Upper lobe of left lung (tissue), 6 donors: ENCODE measurements around the gene MXRA8. TPM values are rescaled to one million over a fixed set of nuclear protein-coding genes. Genes with fewer than 3 reads are reported as not detected.
"Not testable (repeated sequence)": the region's sequence is repeated elsewhere in the genome, so short reads cannot be mapped to it uniquely, and the experiment has no call there.

ENCODE experiments used
- ATAC-seq, 2 donors: fragments of 200-7000 bp; cut with Tn5 transposase; one replicate each; pipeline ENCODE4 v1.9.1; 2022; ENCODE audit warnings: mild to moderate bottlenecking in 2 of 2, moderate library complexity in 2 of 2; ENCODE audit not compliant: low FRiP score in 2 of 2
- DNase-seq, 2 donors: peaks; one replicate each; pipeline ENCODE4 v3.0.0-alpha.2; 2019 to 2020
- H3K27ac ChIP-seq, 4 donors: fragments of 200-600 bp; sonication (generic); one replicate each; pipeline ENCODE4 v1.5.1; 2016 to 2019
- H3K27me3 ChIP-seq, 4 donors: fragments of 200-600 bp; sonication (generic); one replicate each; pipeline ENCODE4 v1.5.1; 2017 to 2019
- H3K36me3 ChIP-seq, 4 donors: fragments of 200-600 bp; sonication (generic); one replicate each; pipeline ENCODE4 v1.5.1; 2016 to 2019
- H3K4me1 ChIP-seq, 4 donors: fragments of 200-600 bp; sonication (generic); one replicate each; pipeline ENCODE4 v1.5.1; 2018 to 2019
- H3K4me3 ChIP-seq, 4 donors: fragments of 200-600 bp; sonication (generic); one replicate each; pipeline ENCODE4 v1.5.1; 2017 to 2019; ENCODE audit warnings: mild to moderate bottlenecking in 2 of 4, moderate library complexity in 1 of 4
- H3K9me3 ChIP-seq, 4 donors: fragments of 200-600 bp; sonication (generic); one replicate each; pipeline ENCODE4 v1.5.1; 2018 to 2019
- CTCF ChIP-seq, 6 experiments: fragments of 450-650 bp in 4 of 6; fragments of 200-600 bp in 2 of 6; sonication (generic) in 2 of 6; IDR thresholded peaks; one replicate each; pipeline ENCODE4 v1.5.1; 2016 to 2019; ENCODE audit warnings: antibody characterized with exemption in 6 of 6
- EP300 ChIP-seq, 4 donors: sonication (generic); formaldehyde crosslinking; IDR thresholded peaks; one replicate each; pipeline ENCODE4 v1.5.1; 2017; ENCODE audit warnings: antibody characterized with exemption in 4 of 4, control low read depth in 2 of 4
- POLR2A ChIP-seq, 4 donors: fragments of 450-650 bp; IDR thresholded peaks; one replicate each; pipeline ENCODE4 v1.5.1; 2016 to 2017; ENCODE audit warnings: antibody characterized with exemption in 4 of 4, mild to moderate bottlenecking in 2 of 4
- POLR2AphosphoS5 ChIP-seq, 2 donors: sonication (generic); formaldehyde crosslinking; IDR thresholded peaks; one replicate each; pipeline ENCODE4 v1.5.1; 2017; ENCODE audit warnings: antibody characterized with exemption in 2 of 2
- WGBS, 2 donors: methylation state at CpG; one replicate each; pipeline ENCODE4 v1.1.5; 2017 to 2018; 5-methylcytosine and 5-hydroxymethylcytosine counted together
- total RNA-seq, 6 donors: library from RNA; depleted of rRNA in 4 of 6; stranded (reverse); fragments of >200 nt in 4 of 6; gene quantifications; one replicate each; pipeline versions ENCODE4 v1.1.0 to v1.2.1, GENCODE V29; 2016 to 2021
- donor health status: DM: no; HTN: no; CAD: no; lungs with moderate emphysema.
- donor health status: DM: no; HTN: yes; CAD: no; lungs with severe emphysema.

MXRA8 gene
- total RNA-seq, 6 donors from 2014 or later, result 23.9 to 137 (median 63.4) TPM

DNA sequence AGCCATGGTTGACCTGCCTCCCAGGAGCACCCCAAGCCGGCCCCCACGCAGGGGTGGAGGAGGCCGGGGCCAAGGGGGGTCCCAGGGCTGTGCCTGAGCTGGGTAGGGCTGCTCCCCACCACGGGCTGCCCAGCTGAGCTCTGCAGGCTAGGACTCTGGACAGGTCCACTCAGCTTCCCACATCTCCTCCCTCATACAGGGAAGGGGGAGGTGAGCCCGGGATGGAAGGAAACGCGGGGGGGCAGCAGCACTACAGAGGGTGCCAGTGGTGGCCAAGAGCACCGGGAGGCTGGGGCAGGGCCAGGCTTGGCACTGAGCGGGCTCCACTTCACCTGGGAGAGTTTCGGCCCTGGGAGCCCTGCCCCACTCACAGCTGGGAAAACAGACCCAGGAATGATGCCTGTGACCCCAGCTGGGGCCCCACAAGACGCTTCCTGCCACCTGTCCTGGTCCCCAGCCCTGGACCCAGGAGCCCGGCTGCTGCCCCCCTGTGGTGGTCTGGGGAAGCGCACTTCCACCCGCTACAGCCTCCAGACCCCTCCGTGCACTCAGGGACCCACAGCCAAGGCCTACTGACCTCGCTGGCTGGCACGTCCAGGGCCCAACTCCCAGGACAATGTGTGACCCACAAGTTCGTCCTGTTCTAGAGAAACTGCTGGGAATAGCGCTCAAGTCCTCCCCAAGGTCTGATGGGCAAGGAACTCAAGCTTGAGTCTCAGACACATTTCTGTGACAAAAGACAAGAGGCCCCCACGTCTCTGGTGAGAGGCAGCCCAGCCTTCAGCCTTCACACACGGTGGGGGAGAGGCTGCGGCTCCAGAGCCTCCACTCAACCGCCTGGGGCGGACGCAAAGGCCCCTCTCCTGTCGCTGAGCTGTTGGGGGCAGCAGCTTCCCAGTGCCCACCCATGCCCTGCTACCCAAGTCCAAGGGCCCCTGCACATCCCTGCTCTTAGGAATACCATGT, 13.7 kb upstream of the MXRA8 start:
- peak in 1 of 4 donors; percentile 10 for TF ChIP-seq POLR2A (IDR thresholded peaks at IDR 0.05)
- TF ChIP-seq POLR2AphosphoS5 (IDR thresholded peaks at IDR 0.05), result no peak
- TF ChIP-seq CTCF (IDR thresholded peaks at IDR 0.05), result peak; percentile 87 to 99 (median 90)
- H3K4me1 ChIP-seq, result peaks cover 28 to 44% (median 35%) of the 10 kb centered on the region in 4 donors
- 47% methylated on average over 13 to 17 of the region's 26 CpGs for WGBS, 2 donors
- no peaks in the 10 kb centered on the region for H3K27me3 ChIP-seq
- H3K27ac ChIP-seq, result peak overlapping the region in 2 of 4 donors; percentile 3 to 21
- H3K4me3 ChIP-seq, result no peak overlapping the region
- peaks cover 0 to 15% (median 9%) of the 10 kb centered on the region in 4 donors for H3K36me3 ChIP-seq
- ATAC-seq, result peak; percentile 69 to 77
- DNase-seq, result peak; percentile 68 to 95
- H3K9me3 ChIP-seq, result no peaks in the 10 kb centered on the region

- Histone ChIP-seq H3K27ac (peak overlapping the region in 2 of 4 donors; percentile 3 to 21), H3K9me3 (no peaks in the 10 kb centered on the region), H3K27me3 (no peaks in the 10 kb centered on the region), H3K4me1 (peaks cover 28 to 43% (median 35%) of the 10 kb centered on the region in 4 donors), H3K36me3 (peaks cover 0 to 15% (median 9%) of the 10 kb centered on the region in 4 donors), H3K4me3 (no peak overlapping the region)
- WGBS, 2 donors, result 59 to 68% methylated on average over 4 to 5 of the region's 12 CpGs
- ATAC-seq, result no peak
- TF ChIP-seq CTCF (IDR thresholded peaks at IDR 0.05) (no peak), POLR2A (IDR thresholded peaks at IDR 0.05) (no peak), POLR2AphosphoS5 (IDR thresholded peaks at IDR 0.05) (no peak), EP300 (IDR thresholded peaks at IDR 0.05) (no peak)
- DNase-seq, result peak in 1 of 2 donors; percentile 57
Observed at GRCh38 chr1:1371364-1371745, 13.0 kb upstream of the MXRA8 start.

- no peaks in the 10 kb centered on the region for H3K9me3 ChIP-seq
- no peak for TF ChIP-seq POLR2AphosphoS5 (IDR thresholded peaks at IDR 0.05)
- peak in 1 of 2 donors; percentile 76 for DNase-seq
- H3K27me3 ChIP-seq, result no peaks in the 10 kb centered on the region
- no peak overlapping the region for H3K27ac ChIP-seq
- H3K36me3 ChIP-seq, result peaks cover 0 to 15% (median 9%) of the 10 kb centered on the region in 4 donors
- ATAC-seq, result no peak
- H3K4me1 ChIP-seq, result peaks cover 25 to 38% (median 31%) of the 10 kb centered on the region in 4 donors
- no peak overlapping the region for H3K4me3 ChIP-seq
- WGBS, 2 donors, result 75 to 80% methylated on average over 2 to 12 of the region's 16 CpGs
Observed at GRCh38 chr1:1370771-1371300, 12.5 kb upstream of the MXRA8 start.

DNA sequence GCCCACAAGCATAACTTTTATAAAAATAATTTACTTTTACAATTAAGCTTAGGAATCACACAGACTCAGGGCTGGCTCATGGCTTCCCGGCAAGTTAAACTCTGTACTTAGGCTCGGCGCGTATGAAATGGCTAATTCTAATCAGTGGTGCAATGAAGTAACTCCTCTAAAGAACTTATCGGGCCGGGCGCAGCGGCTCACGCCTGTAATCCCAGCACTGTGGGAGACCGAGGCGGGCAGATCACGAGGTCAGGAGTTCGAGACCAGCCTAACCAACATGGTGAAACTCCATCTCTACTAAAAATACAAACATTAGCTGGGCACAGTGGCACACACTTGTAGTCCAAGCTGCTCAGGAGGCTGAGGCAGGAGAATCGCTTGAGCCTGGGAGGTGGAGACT, 11.7 kb upstream of the MXRA8 start:
- H3K27me3 ChIP-seq, H3K27ac ChIP-seq, H3K4me3 ChIP-seq, H3K9me3 ChIP-seq, ATAC-seq: not testable (repeated sequence)
- WGBS, 2 donors, result 82 to 92% methylated on average over 14 of the region's 14 CpGs
- H3K36me3 ChIP-seq, result peaks cover 0 to 15% (median 9%) of the 10 kb centered on the region in 4 donors
- peaks cover 24 to 35% (median 30%) of the 10 kb centered on the region in 4 donors for H3K4me1 ChIP-seq
- DNase-seq, result peak in 1 of 2 donors; percentile 54

- DNase-seq (no peak), ATAC-seq (no peak)
- 89 to 96% methylated on average over 5 of the region's 5 CpGs for WGBS, 2 donors
- no peak for TF ChIP-seq POLR2A (IDR thresholded peaks at IDR 0.05)
- no peak for TF ChIP-seq CTCF (IDR thresholded peaks at IDR 0.05)
- no peak for TF ChIP-seq POLR2AphosphoS5 (IDR thresholded peaks at IDR 0.05)
- TF ChIP-seq EP300 (IDR thresholded peaks at IDR 0.05), result no peak
- no peaks in the 10 kb centered on the region for H3K9me3 ChIP-seq
- peaks cover 8 to 13% (median 11%) of the 10 kb centered on the region in 4 donors for H3K4me1 ChIP-seq
- no peak overlapping the region for H3K4me3 ChIP-seq
- peaks cover 0 to under 1% (median 0%) of the 10 kb centered on the region in 4 donors for H3K36me3 ChIP-seq
- no peak overlapping the region for H3K27ac ChIP-seq
- H3K27me3 ChIP-seq, result no peaks in the 10 kb centered on the region
Observed at GRCh38 chr1:1367315-1367714, 9.0 kb upstream of the MXRA8 start.
